Activated T-cell treated with anti-CD3 and anti-CD28 coated beads, Interleukin-2, amount 50 U/mL, for 4 hours (primary cell): ENCODE results near the gene TSKU. TPM values are rescaled to one million over a fixed set of nuclear protein-coding genes. Genes with fewer than 3 reads are reported as not detected.

ENCODE experiments used
- ATAC-seq, 2 donors: fragments of 200-7000 bp; cut with Tn5 transposase; one replicate each; pipeline ENCODE4 v1.10.0; 2021
- DNase-seq: peaks from one replicate; pipeline ENCODE4 v3.0.0-alpha.2; 2020
- H3K27me3 Mint-ChIP-seq: one replicate; pipeline ENCODE4 v1.8.0; 2021; ENCODE audit warnings: low read depth, mixed read lengths
- H3K36me3 Mint-ChIP-seq: one replicate; pipeline ENCODE4 v1.8.0; 2022; ENCODE audit warnings: mixed read lengths; ENCODE audit not compliant: insufficient read depth
- H3K4me1 Mint-ChIP-seq: one replicate; pipeline ENCODE4 v1.8.0; 2021; ENCODE audit warnings: low read depth, mixed read lengths
- H3K4me3 Mint-ChIP-seq: one replicate; pipeline ENCODE4 v1.8.0; 2021; ENCODE audit warnings: mild to moderate bottlenecking, moderate library complexity, mixed read lengths
- H3K9me3 Mint-ChIP-seq: one replicate; pipeline ENCODE4 v1.8.0; 2021; ENCODE audit warnings: mixed read lengths
- total RNA-seq, 3 donors: library from RNA; stranded (reverse); gene quantifications; one replicate each; pipeline ENCODE4 v1.2.1, GENCODE V29; 2021

Gene TSKU
- total RNA-seq, 3 donors from 2014 or later: 0.16 to 0.38 (median 0.30) TPM

GRCh38 chr11:76747153-76747914 is 35.8 kb upstream of the TSKU start:
- ATAC-seq (no peak), DNase-seq (no peak)
- H3K4me3 Mint-ChIP-seq: no peak overlapping the region
- no peaks in the 10 kb centered on the region for H3K4me1 Mint-ChIP-seq
- H3K36me3 Mint-ChIP-seq: no peaks in the 10 kb centered on the region
- peaks cover 2% of the 10 kb centered on the region for H3K27me3 Mint-ChIP-seq
- no peaks in the 10 kb centered on the region for H3K9me3 Mint-ChIP-seq

GRCh38 chr11:76747915-76748860 is 35.0 kb upstream of the TSKU start:
- Mint-ChIP-seq H3K27me3 (peaks cover 4% of the 10 kb centered on the region), H3K4me1 (no peaks in the 10 kb centered on the region), H3K4me3 (no peak overlapping the region), H3K36me3 (no peaks in the 10 kb centered on the region), H3K9me3 (no peaks in the 10 kb centered on the region)
- ATAC-seq (no peak), DNase-seq (no peak)

GRCh38 chr11:76748948-76749347 is 34.2 kb upstream of the TSKU start:
- DNase-seq (no peak), ATAC-seq (no peak)
- H3K9me3 Mint-ChIP-seq: no peaks in the 10 kb centered on the region
- H3K27me3 Mint-ChIP-seq: peaks cover 4% of the 10 kb centered on the region
- H3K36me3 Mint-ChIP-seq: no peaks in the 10 kb centered on the region
- no peaks in the 10 kb centered on the region for H3K4me1 Mint-ChIP-seq
- no peak overlapping the region for H3K4me3 Mint-ChIP-seq

GRCh38 chr11:76750067-76750466 is 33.1 kb upstream of the TSKU start:
- no peaks in the 10 kb centered on the region for H3K4me1 Mint-ChIP-seq
- ATAC-seq (no peak), DNase-seq (no peak)
- H3K27me3 Mint-ChIP-seq: peaks cover 4% of the 10 kb centered on the region
- no peaks in the 10 kb centered on the region for H3K9me3 Mint-ChIP-seq
- H3K4me3 Mint-ChIP-seq: no peak overlapping the region
- no peaks in the 10 kb centered on the region for H3K36me3 Mint-ChIP-seq

- ATAC-seq (no peak), DNase-seq (no peak)
- H3K4me3 Mint-ChIP-seq: no peak overlapping the region
- H3K36me3 Mint-ChIP-seq: no peaks in the 10 kb centered on the region
- H3K27me3 Mint-ChIP-seq: peaks cover 4% of the 10 kb centered on the region
- no peaks in the 10 kb centered on the region for H3K4me1 Mint-ChIP-seq
- no peaks in the 10 kb centered on the region for H3K9me3 Mint-ChIP-seq
These were observed 32.4 kb upstream of the TSKU start for GRCh38 chr11:76750746-76751145.

GRCh38 chr11:76752321-76753143 is 30.6 kb upstream of the TSKU start:
- H3K27me3 Mint-ChIP-seq: peaks cover 7% of the 10 kb centered on the region
- H3K9me3 Mint-ChIP-seq: no peaks in the 10 kb centered on the region
- H3K4me3 Mint-ChIP-seq: no peak overlapping the region
- ATAC-seq (no peak), DNase-seq (no peak)
- no peaks in the 10 kb centered on the region for H3K36me3 Mint-ChIP-seq
- no peaks in the 10 kb centered on the region for H3K4me1 Mint-ChIP-seq

GRCh38 chr11:76753449-76753848 is 29.7 kb upstream of the TSKU start:
- Mint-ChIP-seq H3K36me3 (no peaks in the 10 kb centered on the region), H3K4me1 (no peaks in the 10 kb centered on the region), H3K4me3 (no peak overlapping the region), H3K27me3 (peaks cover 7% of the 10 kb centered on the region), H3K9me3 (no peaks in the 10 kb centered on the region)
- DNase-seq (no peak), ATAC-seq (no peak)

- peaks cover 7% of the 10 kb centered on the region for H3K27me3 Mint-ChIP-seq
- no peaks in the 10 kb centered on the region for H3K9me3 Mint-ChIP-seq
- H3K4me1 Mint-ChIP-seq: no peaks in the 10 kb centered on the region
- no peaks in the 10 kb centered on the region for H3K36me3 Mint-ChIP-seq
- H3K4me3 Mint-ChIP-seq: no peak overlapping the region
- ATAC-seq (no peak), DNase-seq (no peak)
These were observed 29.2 kb upstream of the TSKU start for GRCh38 chr11:76753950-76754349.

- no peaks in the 10 kb centered on the region for H3K9me3 Mint-ChIP-seq
- ATAC-seq (no peak), DNase-seq (no peak)
- H3K4me1 Mint-ChIP-seq: no peaks in the 10 kb centered on the region
- peaks cover 7% of the 10 kb centered on the region for H3K27me3 Mint-ChIP-seq
- H3K4me3 Mint-ChIP-seq: no peak overlapping the region
- no peaks in the 10 kb centered on the region for H3K36me3 Mint-ChIP-seq
These were observed 26.8 kb upstream of the TSKU start for GRCh38 chr11:76756341-76756741.

GRCh38 chr11:76758311-76758710 is 24.8 kb upstream of the TSKU start:
- H3K27me3 Mint-ChIP-seq: peaks cover 5% of the 10 kb centered on the region
- no peak for DNase-seq
- ATAC-seq: no peak
- H3K36me3 Mint-ChIP-seq: no peaks in the 10 kb centered on the region
- no peak overlapping the region for H3K4me3 Mint-ChIP-seq
- no peaks in the 10 kb centered on the region for H3K9me3 Mint-ChIP-seq
- H3K4me1 Mint-ChIP-seq: no peaks in the 10 kb centered on the region

- H3K4me1 Mint-ChIP-seq: no peaks in the 10 kb centered on the region
- no peak overlapping the region for H3K4me3 Mint-ChIP-seq
- H3K27me3 Mint-ChIP-seq: peaks cover 5% of the 10 kb centered on the region
- H3K9me3 Mint-ChIP-seq: no peaks in the 10 kb centered on the region
- H3K36me3 Mint-ChIP-seq: no peaks in the 10 kb centered on the region
- ATAC-seq (no peak), DNase-seq (no peak)
These were observed 24.1 kb upstream of the TSKU start for GRCh38 chr11:76759092-76759491.

GRCh38 chr11:76759517-76759916 is 23.6 kb upstream of the TSKU start:
- H3K27me3 Mint-ChIP-seq: peaks cover 7% of the 10 kb centered on the region
- no peak overlapping the region for H3K4me3 Mint-ChIP-seq
- no peaks in the 10 kb centered on the region for H3K9me3 Mint-ChIP-seq
- no peaks in the 10 kb centered on the region for H3K36me3 Mint-ChIP-seq
- H3K4me1 Mint-ChIP-seq: no peaks in the 10 kb centered on the region
- no peak for DNase-seq
- ATAC-seq: no peak

- no peak for DNase-seq
- ATAC-seq: no peak
These were observed 22.9 kb upstream of the TSKU start for GRCh38 chr11:76760236-76760635.

GRCh38 chr11:76761718-76762355 is 21.3 kb upstream of the TSKU start:
- no peak for ATAC-seq
- no peak overlapping the region for H3K4me3 Mint-ChIP-seq
- H3K36me3 Mint-ChIP-seq: no peaks in the 10 kb centered on the region
- DNase-seq: no peak
- no peaks in the 10 kb centered on the region for H3K9me3 Mint-ChIP-seq
- peaks cover 3% of the 10 kb centered on the region for H3K4me1 Mint-ChIP-seq
- H3K27me3 Mint-ChIP-seq: peaks cover 9% of the 10 kb centered on the region

More at GRCh38 chr11:76760236-76760635, 22.9 kb upstream of the TSKU start:
- no peaks in the 10 kb centered on the region for H3K9me3 Mint-ChIP-seq
- H3K27me3 Mint-ChIP-seq: peaks cover 9% of the 10 kb centered on the region
- no peak overlapping the region for H3K4me3 Mint-ChIP-seq
- H3K36me3 Mint-ChIP-seq: no peaks in the 10 kb centered on the region
- no peaks in the 10 kb centered on the region for H3K4me1 Mint-ChIP-seq
